ENCODE results near the gene C16orf96.

- no peak for TF ChIP-seq USF2 (CRISPR knock-in tag; IDR thresholded peaks at IDR 0.05)
- TF ChIP-seq CTCF (IDR thresholded peaks at IDR 0.05), result no peak
- no peak for TF ChIP-seq SMAD3 (CRISPR knock-in tag; IDR thresholded peaks at IDR 0.05; ENCODE audit: borderline replicate concordance)
- TF ChIP-seq ZSCAN18 (CRISPR knock-in tag; IDR thresholded peaks at IDR 0.05), result no peak
- TF ChIP-seq IRF1 (CRISPR knock-in tag; IDR thresholded peaks at IDR 0.05), result no peak
- no peak for TF ChIP-seq MAX (CRISPR knock-in tag; IDR thresholded peaks at IDR 0.05)
- TF ChIP-seq ZNF232 (CRISPR knock-in tag; IDR thresholded peaks at IDR 0.05), result no peak
Observed at GRCh38 chr16:4548124-4548523, 8.0 kb upstream of the C16orf96 start.

Measured in WTC11 (cell line).